Keratinocyte (primary cell): ENCODE data around the gene GTF2IRD1. TPM values are rescaled to one million over a fixed set of nuclear protein-coding genes. Genes with fewer than 3 reads are reported as not detected.
"Not testable (repeated sequence)": the region's sequence is repeated elsewhere in the genome, so short reads cannot be mapped to it uniquely, and the experiment has no call there.

Experiments used
- DNase-seq: peaks from one replicate; pipeline ENCODE4 v3.0.0-alpha.2; 2011; ENCODE audit warnings: low read depth, missing footprints, low spot score
- FAIRE-seq: peaks from 2 replicates; lab custom pipeline; 2011; peaks lifted over from hg19 to GRCh38; lab: Jason Lieb, UNC
- H2AFZ ChIP-seq: 2 replicates; pipeline ENCODE4 v1.6.0; 2012; ENCODE audit warnings: low read length, control low read depth, inconsistent platforms; ENCODE audit not compliant: control insufficient read depth
- H3K27ac ChIP-seq: 2 replicates; pipeline ENCODE4 v1.5.1; 2011; ENCODE audit warnings: low read length; ENCODE audit not compliant: control insufficient read depth, insufficient read depth
- H3K27me3 ChIP-seq: 3 replicates; pipeline ENCODE4 v1.6.0; 2011; ENCODE audit warnings: low read length; ENCODE audit not compliant: control insufficient read depth, insufficient read depth; ENCODE audit errors: extremely low read depth
- H3K36me3 ChIP-seq, 2 experiments: 2 replicates in 1 of 2; 3 replicates in 1 of 2; pipeline ENCODE4 v1.5.1; 2011; ENCODE audit warnings: low read length in 2 of 2, mild to moderate bottlenecking in 1 of 2; ENCODE audit not compliant: control insufficient read depth in 2 of 2, insufficient read depth in 2 of 2; ENCODE audit errors: extremely low read depth in 1 of 2
- H3K4me1 ChIP-seq: 3 replicates; pipeline ENCODE4 v1.5.1; 2011; ENCODE audit warnings: low read length; ENCODE audit not compliant: control insufficient read depth, insufficient read depth; ENCODE audit errors: extremely low read depth
- H3K4me2 ChIP-seq: 3 replicates; pipeline ENCODE4 v1.6.0; 2011; ENCODE audit warnings: low read depth, low read length; ENCODE audit not compliant: control insufficient read depth, insufficient read depth; ENCODE audit errors: extremely low read depth
- H3K4me3 ChIP-seq, 3 experiments: fragments of 200-600 bp in 1 of 3; sonication (generic) in 1 of 3; 2 replicates in 2 of 3; 3 replicates in 1 of 3; pipeline ENCODE4 v1.5.1; 2011 to 2016; ENCODE audit warnings: low read length in 3 of 3, mild to moderate bottlenecking in 3 of 3, control low read depth in 2 of 3, inconsistent platforms in 1 of 3, low read depth in 1 of 3, mixed read lengths in 1 of 3, mixed run types in 1 of 3, moderate library complexity in 1 of 3; ENCODE audit not compliant: control insufficient read depth in 2 of 3, insufficient read depth in 2 of 3; ENCODE audit errors: extremely low read depth in 1 of 3
- H3K79me2 ChIP-seq: 2 replicates; pipeline ENCODE4 v1.6.0; 2012; ENCODE audit warnings: low read length; ENCODE audit not compliant: control insufficient read depth, insufficient read depth
- H3K9ac ChIP-seq: 3 replicates; pipeline ENCODE4 v1.6.0; 2011; ENCODE audit warnings: low read length; ENCODE audit not compliant: control insufficient read depth, insufficient read depth; ENCODE audit errors: extremely low read depth
- H3K9me1 ChIP-seq: 3 replicates; pipeline ENCODE4 v1.6.0; 2011; ENCODE audit warnings: low read length; ENCODE audit not compliant: control insufficient read depth, insufficient read depth; ENCODE audit errors: extremely low read depth
- H3K9me3 ChIP-seq: 2 replicates; pipeline ENCODE4 v1.5.1; 2012; ENCODE audit warnings: low read depth, low read length; ENCODE audit not compliant: control insufficient read depth
- H4K20me1 ChIP-seq: 3 replicates; pipeline ENCODE4 v1.6.0; 2011; ENCODE audit warnings: low read length; ENCODE audit not compliant: control insufficient read depth, insufficient read depth; ENCODE audit errors: extremely low read depth
- EZH2 ChIP-seq: IDR thresholded peaks from one replicate; pipeline ENCODE4 v1.6.1; 2012; ENCODE audit warnings: inconsistent platforms, mild to moderate bottlenecking, low read length, moderate library complexity
- dilution Hi-C: fragments of 300-500 bp; cut with MboI; formaldehyde crosslinking; loops from one replicate; pipeline ENCODE4 v1.7.0; 2020; ENCODE audit warnings: low sequenced_read_pairs; ENCODE audit not compliant: extremely low pct_ligation_motif_present
- polyA plus RNA-seq, 5 experiments: library from polyadenylated mRNA; depleted of rRNA in 3 of 5; stranded (reverse) in 3 of 5; stranded (forward) in 1 of 5; unstranded in 1 of 5; fragments of >200 nt; gene quantifications; 1 replicate in 1 of 5; 2 replicates in 3 of 5; 3 replicates in 1 of 5; pipeline versions ENCODE4 v1.2.1 to v1.2.3, GENCODE V29; 2011 to 2012; ENCODE audit warnings: missing spikeins in 2 of 5, low read depth in 1 of 5, low replicate concordance in 1 of 5
- TF ChIP-seq, protein P1 (sequence below), 3 experiments: IDR thresholded peaks in 1 of 3; conservative IDR thresholded peaks in 1 of 3; optimal IDR thresholded peaks in 1 of 3; 2 replicates in 2 of 3; 3 replicates in 1 of 3; pipeline versions ENCODE3 to v1.5.1; 2011; ENCODE audit warnings: low read length in 3 of 3, mild to moderate bottlenecking in 3 of 3, moderate library complexity in 2 of 3, control low read depth in 1 of 3, inconsistent platforms in 1 of 3; ENCODE audit not compliant: insufficient read depth in 2 of 3; ENCODE audit errors: extremely low read depth in 1 of 3

The GTF2IRD1 gene
- polyA plus RNA-seq, 1 donor (not counting 4 experiments of a cell fraction or from before 2014, with no cell fraction given), result 19.4 TPM

DNA sequence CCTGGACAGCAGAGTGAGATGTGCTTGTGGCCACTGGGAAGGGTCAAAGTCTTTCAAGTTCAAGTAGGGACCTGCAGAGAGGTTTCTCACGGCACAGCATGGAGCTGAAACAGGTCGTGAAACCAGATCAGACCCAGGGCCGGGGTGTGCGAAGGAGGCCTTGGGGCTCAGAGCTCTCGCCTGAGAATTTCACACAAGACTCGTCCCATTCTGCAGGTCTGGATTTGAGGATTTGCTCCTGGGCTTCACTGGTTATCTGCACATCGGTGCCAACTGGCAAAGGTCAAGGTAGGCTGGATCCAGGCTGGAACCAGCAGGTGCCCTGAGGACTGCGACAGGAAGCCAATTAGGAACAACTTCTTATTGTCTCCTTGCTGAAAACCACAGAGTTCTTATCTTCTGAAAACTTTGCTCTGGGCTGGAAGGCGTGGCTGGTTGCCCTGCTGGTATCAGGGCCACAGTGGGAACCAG lies 179.8 kb downstream of the GTF2IRD1 start:
- FAIRE-seq, result no peak
- Histone ChIP-seq H3K4me1 (peaks cover 16% of the 10 kb centered on the region), H3K9ac (no peak overlapping the region), H3K4me3 (no peak overlapping the region), H4K20me1 (no peaks in the 10 kb centered on the region), H3K9me1 (no peaks in the 10 kb centered on the region), H3K9me3 (no peaks in the 10 kb centered on the region), H3K79me2 (no peaks in the 10 kb centered on the region), H2AFZ (no peak overlapping the region), H3K36me3 (no peaks in the 10 kb centered on the region), H3K27ac (no peak overlapping the region), H3K27me3 (no peaks in the 10 kb centered on the region), H3K4me2 (no peak overlapping the region)
- dilution Hi-C loops, result no loop called here
- TF ChIP-seq, protein P1, sequence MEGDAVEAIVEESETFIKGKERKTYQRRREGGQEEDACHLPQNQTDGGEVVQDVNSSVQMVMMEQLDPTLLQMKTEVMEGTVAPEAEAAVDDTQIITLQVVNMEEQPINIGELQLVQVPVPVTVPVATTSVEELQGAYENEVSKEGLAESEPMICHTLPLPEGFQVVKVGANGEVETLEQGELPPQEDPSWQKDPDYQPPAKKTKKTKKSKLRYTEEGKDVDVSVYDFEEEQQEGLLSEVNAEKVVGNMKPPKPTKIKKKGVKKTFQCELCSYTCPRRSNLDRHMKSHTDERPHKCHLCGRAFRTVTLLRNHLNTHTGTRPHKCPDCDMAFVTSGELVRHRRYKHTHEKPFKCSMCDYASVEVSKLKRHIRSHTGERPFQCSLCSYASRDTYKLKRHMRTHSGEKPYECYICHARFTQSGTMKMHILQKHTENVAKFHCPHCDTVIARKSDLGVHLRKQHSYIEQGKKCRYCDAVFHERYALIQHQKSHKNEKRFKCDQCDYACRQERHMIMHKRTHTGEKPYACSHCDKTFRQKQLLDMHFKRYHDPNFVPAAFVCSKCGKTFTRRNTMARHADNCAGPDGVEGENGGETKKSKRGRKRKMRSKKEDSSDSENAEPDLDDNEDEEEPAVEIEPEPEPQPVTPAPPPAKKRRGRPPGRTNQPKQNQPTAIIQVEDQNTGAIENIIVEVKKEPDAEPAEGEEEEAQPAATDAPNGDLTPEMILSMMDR (optimal IDR thresholded peaks at IDR 0.05 in 1 of 3, IDR thresholded peaks at IDR 0.05 in 1 of 3, conservative IDR thresholded peaks at IDR 0.05 in 1 of 3; ENCODE audit: extremely low read depth in 1 of 3, insufficient read depth in 2 of 3, low read length in 3 of 3), result no peak
- TF ChIP-seq EZH2, result no peak
- no peak for DNase-seq

DNA sequence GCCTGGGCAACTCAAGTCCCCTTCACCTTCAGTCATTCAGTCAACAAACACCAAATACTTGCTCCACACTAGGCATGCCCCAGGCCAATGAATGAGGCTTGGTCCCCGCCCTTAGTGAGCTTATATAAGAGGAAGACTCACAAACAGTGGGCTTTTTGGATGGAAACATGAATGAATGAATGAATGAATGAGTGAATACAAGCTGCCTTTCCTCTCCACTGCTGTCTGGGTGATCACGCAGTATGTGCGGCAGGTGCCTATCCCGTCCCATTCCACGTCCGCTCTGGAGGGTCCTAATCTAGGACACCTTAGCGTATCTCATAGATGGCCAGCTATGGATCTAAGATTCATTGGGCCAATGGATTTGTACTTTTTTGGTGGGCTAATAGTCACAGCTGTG lies 184.0 kb downstream of the GTF2IRD1 start:
- Histone ChIP-seq H3K79me2 (no peaks in the 10 kb centered on the region), H4K20me1 (no peaks in the 10 kb centered on the region), H3K9me1 (no peaks in the 10 kb centered on the region), H3K4me3 (no peak overlapping the region), H3K4me1 (peaks cover 16% of the 10 kb centered on the region), H3K9me3 (no peaks in the 10 kb centered on the region), H3K4me2 (no peak overlapping the region), H3K27ac (no peak overlapping the region), H3K9ac (no peak overlapping the region), H3K36me3 (no peaks in the 10 kb centered on the region), H2AFZ (no peak overlapping the region), H3K27me3 (no peaks in the 10 kb centered on the region)
- dilution Hi-C loops, result no loop called here
- DNase-seq, result no peak
- FAIRE-seq, result no peak
- no peak for TF ChIP-seq EZH2
- TF ChIP-seq, protein P1 (optimal IDR thresholded peaks at IDR 0.05 in 1 of 3, IDR thresholded peaks at IDR 0.05 in 1 of 3, conservative IDR thresholded peaks at IDR 0.05 in 1 of 3; ENCODE audit: extremely low read depth in 1 of 3, insufficient read depth in 2 of 3, low read length in 3 of 3), result no peak

DNA sequence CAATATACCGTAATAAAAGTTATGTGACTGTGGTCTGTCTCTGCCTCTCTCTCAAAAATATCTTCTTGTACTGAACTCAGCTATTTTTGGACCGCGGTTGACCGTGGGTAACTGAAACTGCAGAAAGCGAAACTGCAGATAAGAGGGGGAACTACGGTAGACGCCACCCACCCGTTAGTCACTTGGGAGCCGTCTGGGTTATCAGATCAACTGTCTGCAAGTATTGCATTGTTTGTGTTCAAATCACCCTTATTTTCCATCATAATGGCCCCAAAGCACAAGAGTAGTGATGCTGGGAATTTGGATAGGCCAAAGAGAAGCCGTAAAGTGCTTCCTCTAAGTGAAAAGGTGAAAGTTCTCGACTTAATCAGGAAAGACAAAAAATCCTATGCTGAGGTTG lies 196.3 kb downstream of the GTF2IRD1 start:
- FAIRE-seq, H3K4me3 ChIP-seq: not testable (repeated sequence)

DNA sequence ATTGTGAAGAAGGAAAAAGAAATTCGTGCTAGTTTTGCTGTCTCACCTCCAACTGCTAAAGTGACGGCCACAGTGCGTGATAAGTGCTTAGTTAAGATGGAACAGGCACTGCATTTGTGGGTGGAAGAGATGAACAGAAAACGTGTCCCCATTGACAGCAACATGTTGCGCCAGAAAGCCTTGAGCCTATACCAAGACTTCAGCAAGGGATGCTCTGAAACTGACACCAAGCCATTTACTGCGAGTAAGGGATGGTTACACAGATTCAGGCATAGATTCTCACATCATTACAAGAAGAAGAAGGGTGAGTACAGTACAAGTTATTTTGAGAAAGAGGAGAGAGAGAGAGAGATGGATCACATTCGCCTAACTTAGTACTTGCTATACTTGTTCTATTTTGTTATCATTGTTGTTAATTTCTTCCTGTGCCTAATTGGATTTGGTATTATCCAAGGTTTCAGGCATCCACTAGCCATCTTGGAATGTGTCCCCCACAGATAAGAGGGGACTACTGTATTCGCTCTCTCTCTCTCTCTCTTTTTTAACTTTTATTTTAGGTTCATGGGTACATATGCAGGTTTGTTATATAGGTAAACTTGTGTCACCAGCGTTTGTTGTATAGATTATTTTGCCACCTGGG lies 196.9 kb downstream of the GTF2IRD1 start:
- H3K4me3 ChIP-seq, H3K27ac ChIP-seq, H3K36me3 ChIP-seq, H3K27me3 ChIP-seq, H3K4me1 ChIP-seq, H3K79me2 ChIP-seq, H3K9me1 ChIP-seq, FAIRE-seq, dilution Hi-C loops, DNase-seq, H4K20me1 ChIP-seq, H3K9ac ChIP-seq, H3K9me3 ChIP-seq, H2AFZ ChIP-seq, H3K4me2 ChIP-seq: not testable (repeated sequence)

More for the DNA sequence above, 196.3 kb downstream of the GTF2IRD1 start:
- H3K79me2 ChIP-seq, H3K9ac ChIP-seq, H3K27me3 ChIP-seq, H2AFZ ChIP-seq, H3K9me1 ChIP-seq, H3K36me3 ChIP-seq, H3K4me1 ChIP-seq, dilution Hi-C loops, H3K9me3 ChIP-seq, H3K27ac ChIP-seq, H4K20me1 ChIP-seq, DNase-seq: not testable (repeated sequence)
- peak overlapping the region; percentile 16 for H3K4me2 ChIP-seq
